HG03342 (cell line): ENCODE results near the gene TDRD1.
"Not testable (repeated sequence)": the region's sequence is repeated elsewhere in the genome, so short reads cannot be mapped to it uniquely, and the experiment has no call there.

Experiments
- ATAC-seq: cut with Tn5 transposase; IDR thresholded peaks from one replicate; pipeline ENCODE4 v1.9.1; 2021; ENCODE audit warnings: mild to moderate bottlenecking, moderate library complexity; ENCODE audit not compliant: unreplicated experiment

The TDRD1 gene, protein sequence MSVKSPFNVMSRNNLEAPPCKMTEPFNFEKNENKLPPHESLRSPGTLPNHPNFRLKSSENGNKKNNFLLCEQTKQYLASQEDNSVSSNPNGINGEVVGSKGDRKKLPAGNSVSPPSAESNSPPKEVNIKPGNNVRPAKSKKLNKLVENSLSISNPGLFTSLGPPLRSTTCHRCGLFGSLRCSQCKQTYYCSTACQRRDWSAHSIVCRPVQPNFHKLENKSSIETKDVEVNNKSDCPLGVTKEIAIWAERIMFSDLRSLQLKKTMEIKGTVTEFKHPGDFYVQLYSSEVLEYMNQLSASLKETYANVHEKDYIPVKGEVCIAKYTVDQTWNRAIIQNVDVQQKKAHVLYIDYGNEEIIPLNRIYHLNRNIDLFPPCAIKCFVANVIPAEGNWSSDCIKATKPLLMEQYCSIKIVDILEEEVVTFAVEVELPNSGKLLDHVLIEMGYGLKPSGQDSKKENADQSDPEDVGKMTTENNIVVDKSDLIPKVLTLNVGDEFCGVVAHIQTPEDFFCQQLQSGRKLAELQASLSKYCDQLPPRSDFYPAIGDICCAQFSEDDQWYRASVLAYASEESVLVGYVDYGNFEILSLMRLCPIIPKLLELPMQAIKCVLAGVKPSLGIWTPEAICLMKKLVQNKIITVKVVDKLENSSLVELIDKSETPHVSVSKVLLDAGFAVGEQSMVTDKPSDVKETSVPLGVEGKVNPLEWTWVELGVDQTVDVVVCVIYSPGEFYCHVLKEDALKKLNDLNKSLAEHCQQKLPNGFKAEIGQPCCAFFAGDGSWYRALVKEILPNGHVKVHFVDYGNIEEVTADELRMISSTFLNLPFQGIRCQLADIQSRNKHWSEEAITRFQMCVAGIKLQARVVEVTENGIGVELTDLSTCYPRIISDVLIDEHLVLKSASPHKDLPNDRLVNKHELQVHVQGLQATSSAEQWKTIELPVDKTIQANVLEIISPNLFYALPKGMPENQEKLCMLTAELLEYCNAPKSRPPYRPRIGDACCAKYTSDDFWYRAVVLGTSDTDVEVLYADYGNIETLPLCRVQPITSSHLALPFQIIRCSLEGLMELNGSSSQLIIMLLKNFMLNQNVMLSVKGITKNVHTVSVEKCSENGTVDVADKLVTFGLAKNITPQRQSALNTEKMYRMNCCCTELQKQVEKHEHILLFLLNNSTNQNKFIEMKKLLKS

DNA sequence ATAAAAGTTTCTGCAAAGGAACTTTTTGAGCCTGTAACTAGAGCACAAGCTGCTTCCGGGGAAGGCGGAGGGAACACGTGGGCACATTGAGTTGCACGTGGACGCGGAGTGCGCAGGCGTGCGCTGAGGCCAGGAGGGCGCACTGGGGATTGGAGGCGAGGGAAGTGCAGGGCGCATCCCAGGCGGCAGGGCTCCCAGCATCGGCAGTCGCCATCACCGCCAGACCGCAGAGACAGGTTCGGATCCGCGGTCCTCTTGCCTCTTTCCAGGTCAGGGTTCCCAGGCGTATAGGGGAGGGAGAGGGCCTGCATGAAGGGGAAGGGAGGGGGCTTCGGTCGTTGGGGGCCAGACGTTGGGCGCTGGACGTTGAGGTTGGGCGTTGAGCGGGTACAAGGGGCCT is at the start of gene TDRD1:
TSS of gene TDRD1 (plus strand) at position 206 of the 400 bp plus-strand sequence. CDS start 8,479 bp downstream, outside the sequence.
- ATAC-seq, result no peak

GRCh38 chr10:114131094-114131493 is 48.1 kb upstream of the TDRD1 start:
- peak; percentile 79 for ATAC-seq

DNA sequence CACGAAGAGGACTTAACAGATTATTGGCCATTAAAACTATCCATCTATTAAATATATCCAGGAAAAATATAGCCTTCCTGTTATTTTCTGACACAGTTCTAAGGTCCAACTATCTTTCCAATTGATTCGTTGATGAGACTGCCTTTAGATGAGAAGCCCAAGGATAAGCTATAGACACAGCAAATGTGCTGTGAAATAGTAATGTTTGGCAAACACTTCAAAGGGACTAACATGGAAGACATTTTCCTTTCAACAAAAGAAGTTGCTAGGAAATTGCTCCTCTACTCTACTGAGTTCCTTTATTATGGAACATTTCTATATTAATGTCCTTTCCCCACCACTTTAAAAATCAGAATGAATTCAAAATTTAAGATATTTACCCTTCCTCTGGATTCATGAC is 43.7 kb upstream of the TDRD1 start:
- no peak for ATAC-seq

DNA sequence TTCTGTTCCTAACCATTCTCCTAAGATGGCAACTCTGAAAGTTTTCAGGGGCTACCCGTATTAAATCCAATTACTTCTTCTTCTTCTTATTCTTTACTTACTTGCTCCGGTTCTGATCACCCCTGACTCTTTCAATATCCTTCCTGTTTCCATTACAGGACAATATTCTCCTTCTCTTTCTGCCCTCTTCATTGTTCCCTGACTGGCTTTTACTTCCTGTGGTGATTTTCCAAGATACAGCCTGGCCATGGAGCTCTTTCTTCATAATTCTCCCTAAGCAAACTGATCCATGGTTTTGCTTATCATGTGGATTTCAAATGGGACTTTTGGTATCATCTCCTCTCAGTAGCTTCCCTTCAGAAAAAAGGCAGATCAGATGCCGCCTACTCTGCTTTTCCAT is 40.6 kb upstream of the TDRD1 start:
- no peak for ATAC-seq

DNA sequence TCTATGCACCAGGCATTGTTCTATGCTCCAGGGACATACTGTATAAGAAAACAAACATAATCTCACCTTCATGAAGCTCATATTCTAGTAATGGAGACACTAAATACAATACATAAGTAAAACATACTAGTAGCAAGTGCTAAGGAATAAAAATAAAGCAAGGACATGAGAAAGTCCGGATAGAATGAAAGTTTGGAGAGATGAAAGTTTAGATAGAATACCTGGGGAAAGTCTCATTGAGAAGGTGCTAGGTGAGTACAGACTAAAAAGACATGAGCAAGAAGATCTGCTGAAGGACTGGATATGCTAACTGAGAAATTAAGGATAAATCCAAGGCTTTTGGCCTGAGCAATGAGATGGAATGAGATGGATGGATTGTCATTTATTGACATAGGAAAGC is 39.1 kb upstream of the TDRD1 start:
- no peak for ATAC-seq

GRCh38 chr10:114140827-114141226 is 38.3 kb upstream of the TDRD1 start:
- not testable (repeated sequence) for ATAC-seq

DNA sequence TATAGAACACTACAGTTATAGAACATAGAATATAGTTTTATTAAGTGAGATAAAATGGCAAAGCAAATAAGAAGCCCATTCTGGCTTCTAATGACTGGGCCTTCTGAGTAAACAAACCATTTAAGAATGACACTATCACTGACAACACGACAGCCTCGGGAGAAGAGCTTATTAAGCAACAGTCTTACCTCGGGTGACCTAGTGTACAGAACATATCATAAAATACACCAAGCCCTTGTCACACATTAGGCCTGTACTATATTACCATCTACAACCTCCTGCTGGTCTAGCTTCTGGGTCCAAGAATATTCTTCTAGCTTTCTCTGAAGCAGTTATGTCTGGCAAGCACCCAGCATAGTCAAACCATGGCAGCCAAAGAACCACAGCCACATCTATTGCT is 37.1 kb upstream of the TDRD1 start:
- no peak for ATAC-seq

DNA sequence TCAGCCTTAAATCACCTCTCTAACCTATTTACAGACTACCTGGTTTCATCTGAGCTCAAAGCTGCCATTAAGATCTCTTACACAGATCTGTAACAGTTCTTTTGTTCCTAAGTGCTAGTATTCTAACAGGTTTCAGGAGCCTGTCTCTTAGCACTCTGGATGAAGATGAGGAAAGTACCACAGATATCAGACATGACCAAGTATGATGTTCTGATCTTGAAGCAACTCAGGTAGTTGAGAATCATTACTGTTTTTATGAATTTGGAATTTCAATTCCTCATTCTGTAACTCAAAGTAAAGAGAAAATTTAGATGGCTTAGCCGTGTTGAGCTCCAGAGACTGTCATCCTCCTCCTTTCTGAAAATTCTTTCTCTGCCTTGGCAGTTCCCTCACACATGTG is 36.0 kb upstream of the TDRD1 start:
- ATAC-seq, result no peak

GRCh38 chr10:114149476-114149875 is 29.7 kb upstream of the TDRD1 start:
- not testable (repeated sequence) for ATAC-seq

DNA sequence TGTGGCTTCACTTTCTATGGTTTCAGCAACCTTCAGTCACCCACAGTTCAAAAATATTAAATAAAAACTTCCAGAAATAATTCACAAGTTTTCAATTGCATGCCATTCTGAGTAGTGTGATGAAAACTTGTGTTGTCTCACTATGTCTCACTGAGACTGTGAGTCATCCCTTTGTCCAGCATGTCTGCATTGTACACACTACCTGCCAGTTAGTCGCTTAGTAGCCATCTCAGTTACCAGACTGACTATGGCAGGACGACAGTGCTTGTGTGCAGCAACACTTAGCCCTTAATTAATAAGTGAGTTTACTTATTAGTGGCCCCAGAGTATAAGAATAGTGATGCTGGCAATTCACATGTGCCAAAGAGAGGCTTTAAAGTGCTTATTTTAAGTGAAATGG is 27.7 kb upstream of the TDRD1 start:
- no peak for ATAC-seq

- no peak for ATAC-seq
These were observed 27.3 kb upstream of the TDRD1 start for GRCh38 chr10:114151892-114152291.

DNA sequence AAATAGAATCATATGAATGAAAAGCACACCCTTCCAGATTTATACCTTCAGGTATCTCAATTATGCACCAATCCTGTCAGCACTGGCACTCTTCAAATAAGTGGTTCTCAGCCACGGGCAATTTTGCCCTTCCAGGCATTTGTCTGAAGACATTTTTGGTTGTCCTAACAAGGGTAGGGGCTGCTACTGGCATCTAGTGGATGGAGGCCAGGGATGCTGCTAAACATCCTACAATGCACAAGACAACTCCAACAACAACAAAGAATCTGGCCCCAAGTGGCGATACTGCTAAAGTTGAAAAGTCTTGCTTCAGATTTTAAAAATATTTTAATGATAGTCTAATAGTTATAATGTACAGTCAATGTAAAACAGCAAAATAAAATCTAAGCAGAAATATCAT is 21.2 kb upstream of the TDRD1 start:
- ATAC-seq, result no peak

- no peak for ATAC-seq
These were observed 16.1 kb upstream of the TDRD1 start for GRCh38 chr10:114163062-114163461.

GRCh38 chr10:114166043-114166442 is 13.1 kb upstream of the TDRD1 start:
- no peak for ATAC-seq

GRCh38 chr10:114166494-114166893 is 12.7 kb upstream of the TDRD1 start:
- ATAC-seq, result no peak

DNA sequence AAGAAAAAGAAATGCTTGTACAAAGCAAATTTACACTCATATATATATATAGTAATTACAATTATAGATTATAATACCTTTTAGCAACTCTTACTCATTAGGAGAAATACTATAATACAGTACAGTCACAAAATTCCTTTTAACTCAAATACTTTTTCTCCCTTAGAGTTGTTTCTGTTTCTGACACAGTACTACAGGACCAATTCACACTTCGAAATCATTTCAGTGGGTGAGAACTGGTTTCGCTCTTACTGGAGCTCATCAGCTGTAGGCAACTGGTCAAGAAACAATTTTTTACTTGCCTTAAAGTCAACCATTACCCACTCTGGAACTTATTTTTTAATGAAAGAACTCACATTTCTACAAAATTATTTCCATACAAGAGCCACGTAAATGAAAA is 11.2 kb upstream of the TDRD1 start:
- ATAC-seq, result no peak

DNA sequence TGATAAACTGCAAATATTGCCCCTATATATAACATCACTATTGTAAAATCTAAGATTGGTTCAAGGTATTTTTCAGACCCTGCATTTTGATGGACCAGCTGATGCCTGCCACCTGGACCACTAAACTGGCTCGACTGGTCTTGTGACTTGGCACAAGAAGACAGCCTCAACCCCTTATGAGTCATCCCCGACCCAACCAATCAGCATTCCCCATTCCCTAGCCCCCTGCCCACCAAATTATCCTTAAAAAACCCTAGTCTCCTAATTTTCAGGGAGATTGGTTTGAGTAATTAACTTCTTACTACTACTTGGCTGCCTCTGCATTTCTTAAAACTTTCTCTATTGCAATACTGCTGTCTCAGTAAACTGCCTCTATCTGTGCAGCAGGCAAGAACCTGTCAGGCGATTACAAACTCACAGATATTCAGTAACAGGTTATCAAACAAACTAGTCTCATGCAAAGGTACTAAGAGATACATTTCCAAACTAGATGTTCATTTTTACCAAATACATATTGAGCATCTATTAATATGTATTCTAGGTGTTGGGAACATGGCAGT is 10.6 kb upstream of the TDRD1 start:
- ATAC-seq, result no peak

DNA sequence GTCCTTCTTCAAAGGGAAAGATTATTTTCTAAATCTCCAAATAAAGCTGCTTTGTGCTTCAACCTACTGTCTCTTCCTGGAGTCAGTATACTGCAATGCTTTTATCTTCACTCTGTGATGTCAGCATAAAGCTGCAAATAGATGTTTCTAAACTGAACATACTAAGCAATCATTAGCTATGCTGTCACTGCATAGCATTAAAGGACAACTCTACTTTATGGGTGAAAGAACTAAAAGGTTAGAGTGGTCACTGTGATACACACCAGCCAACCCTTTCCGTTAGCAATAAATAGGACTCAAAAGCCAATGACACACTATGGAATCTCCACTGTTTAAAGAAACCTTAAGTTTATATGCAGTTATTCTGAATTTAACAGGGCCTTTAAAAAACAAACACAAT is 6.9 kb upstream of the TDRD1 start:
- no peak for ATAC-seq

DNA sequence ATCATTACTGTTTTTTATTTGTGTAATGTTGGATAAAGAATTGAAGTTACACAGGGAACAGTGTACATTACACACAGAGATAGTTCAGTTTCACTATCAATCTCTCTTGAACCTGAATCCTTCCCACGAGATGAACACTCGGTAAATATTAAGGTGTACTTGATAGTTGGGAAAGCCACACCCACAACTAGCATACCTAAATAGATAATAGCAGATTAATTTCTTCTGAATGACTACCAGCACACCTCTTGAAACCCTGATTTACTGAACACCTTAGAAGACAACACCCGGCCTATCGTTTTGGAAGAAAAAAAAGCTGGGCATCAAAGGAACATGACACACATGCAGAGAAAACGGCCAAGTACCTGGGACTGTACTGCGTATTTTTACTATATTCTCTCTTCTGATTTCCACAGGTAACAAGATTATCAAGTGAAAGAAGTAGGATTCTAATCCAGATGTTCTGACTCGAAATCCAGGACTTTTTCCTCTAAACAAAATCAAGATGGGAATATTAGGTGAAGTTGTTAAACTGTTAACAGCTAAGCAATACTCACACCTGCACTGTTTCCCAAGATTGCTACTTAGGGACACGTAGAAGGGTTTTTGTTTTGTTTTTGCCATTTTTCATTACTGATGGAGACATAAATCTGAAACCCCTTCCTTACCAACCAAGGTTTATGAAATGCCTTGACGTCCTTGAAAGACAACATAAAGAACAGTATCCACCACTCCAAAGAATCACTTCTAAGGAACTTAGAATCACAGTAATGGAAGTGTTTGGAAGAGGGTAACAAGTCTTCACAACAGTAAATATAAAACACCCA is 6.2 kb upstream of the TDRD1 start:
- no peak for ATAC-seq

GRCh38 chr10:114173603-114173920 is 5.6 kb upstream of the TDRD1 start:
- ATAC-seq, result no peak
